Measurements from ENCODE around the gene SMYD3.

- no peak for TF ChIP-seq POLR2AphosphoS5 (IDR thresholded peaks at IDR 0.05; ENCODE audit: low read length)
- no peak for TF ChIP-seq IRF3 (IDR thresholded peaks at IDR 0.05)
- TF ChIP-seq MTA3 (IDR thresholded peaks at IDR 0.05; ENCODE audit: borderline replicate concordance, low read length) = no peak
- no peak for TF ChIP-seq CTCF (IDR thresholded peaks at IDR 0.05 in 2 of 3, conservative IDR thresholded peaks at IDR 0.05 in 1 of 3; ENCODE audit: control insufficient read depth in 2 of 3, extremely low read depth in 1 of 3, insufficient read depth in 1 of 3, low read depth in 3 of 3, low read length in 3 of 3)
- TF ChIP-seq PRDM15 (CRISPR knock-in tag; IDR thresholded peaks at IDR 0.05) = no peak
- no peak for TF ChIP-seq MEF2B (IDR thresholded peaks at IDR 0.05; ENCODE audit: partially characterized antibody, poor library complexity, severe bottlenecking)
- no peak for TF ChIP-seq ZBED1 (IDR thresholded peaks at IDR 0.05; ENCODE audit: borderline replicate concordance)
- no peak for TF ChIP-seq SMAD5 (IDR thresholded peaks at IDR 0.05; ENCODE audit: low read depth)
- no peak for TF ChIP-seq SMC3 (IDR thresholded peaks at IDR 0.05; ENCODE audit: borderline replicate concordance, low read length)
- TF ChIP-seq TAF1 (IDR thresholded peaks at IDR 0.05; ENCODE audit: borderline replicate concordance, low read depth, low read length) = no peak
- no peak for TF ChIP-seq NR2F1 (conservative IDR thresholded peaks at IDR 0.05)
- TF ChIP-seq NFXL1 (IDR thresholded peaks at IDR 0.05; ENCODE audit: borderline replicate concordance) = no peak
- no peak for TF ChIP-seq TCF12 (IDR thresholded peaks at IDR 0.05; ENCODE audit: low read depth, low read length)
These were observed 245.4 kb downstream of the SMYD3 start for GRCh38 chr1:246261639-246262038.
